Gastroesophageal sphincter (tissue), 3 donors: ENCODE measurements around the gene MATN4.

Source experiments
- CTCF ChIP-seq, 4 experiments: fragments of 200-600 bp in 2 of 4; fragments of 450-650 bp in 2 of 4; sonication (generic) in 1 of 4; IDR thresholded peaks; one replicate each; pipeline ENCODE4 v1.5.1; 2017 to 2019; ENCODE audit warnings: antibody characterized with exemption in 4 of 4, mild to moderate bottlenecking in 2 of 4, moderate library complexity in 2 of 4
- EP300 ChIP-seq: sonication (generic); formaldehyde crosslinking; IDR thresholded peaks from one replicate; pipeline ENCODE4 v1.6.1; 2017; ENCODE audit warnings: antibody characterized with exemption, mild to moderate bottlenecking
- POLR2A ChIP-seq, 2 donors: fragments of 450-650 bp; IDR thresholded peaks; one replicate each; pipeline ENCODE4 v1.6.1; 2017; ENCODE audit warnings: antibody characterized with exemption in 2 of 2, mild to moderate bottlenecking in 2 of 2, moderate library complexity in 1 of 2
- POLR2AphosphoS5 ChIP-seq: sonication (generic); formaldehyde crosslinking; IDR thresholded peaks from one replicate; pipeline ENCODE4 v1.6.1; 2017; ENCODE audit warnings: antibody characterized with exemption

- TF ChIP-seq POLR2A (IDR thresholded peaks at IDR 0.05) = no peak
- no peak for TF ChIP-seq CTCF (IDR thresholded peaks at IDR 0.05)
- TF ChIP-seq POLR2AphosphoS5 = no peak
- TF ChIP-seq EP300 = no peak
These were observed 3.6 kb downstream of the MATN4 start for GRCh38 chr20:45304464-45304999.
